Measurements from ENCODE around the gene RAPSN. TPM values are rescaled to one million over a fixed set of nuclear protein-coding genes. Genes with fewer than 3 reads are reported as not detected.

RAPSN gene
- total and polyA plus RNA-seq, 2 of the 8 experiments (the other 6 are each of a cell fraction or from before 2014, with no cell fraction given) = 0.06 to 0.34 TPM

DNA sequence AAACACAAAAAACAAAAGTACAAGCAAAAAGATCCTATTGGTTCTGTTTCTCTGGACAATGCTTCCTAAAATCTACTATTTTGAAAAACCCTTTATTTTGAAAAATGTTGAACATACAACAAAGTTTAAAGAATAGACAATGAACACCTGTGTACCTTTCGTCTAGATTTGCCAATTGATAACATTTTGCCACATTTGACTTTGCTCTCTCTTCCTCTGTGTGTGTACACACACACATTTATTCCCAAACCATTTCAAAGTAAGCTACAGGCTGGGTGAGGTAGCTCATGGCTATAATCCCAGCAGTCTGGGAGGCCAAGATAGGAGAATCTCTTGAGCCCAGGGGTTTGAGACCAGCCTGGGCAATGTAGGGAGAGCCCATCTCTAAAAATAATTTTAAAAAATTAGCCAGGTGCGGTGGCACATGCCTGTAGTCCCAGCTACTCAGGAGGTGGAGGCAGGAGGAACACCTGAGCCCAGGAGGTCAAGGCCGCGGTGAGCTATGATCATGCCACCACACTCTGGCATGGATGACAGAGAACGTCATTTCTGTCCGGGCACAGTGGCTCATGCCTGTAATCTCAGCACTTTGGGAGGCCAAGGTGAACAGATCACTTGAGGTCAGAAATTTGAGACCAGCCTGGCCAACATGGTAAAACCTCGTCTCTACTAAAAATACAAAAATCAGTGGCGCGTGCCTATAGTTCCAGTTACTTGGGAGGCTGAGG is 17.4 kb downstream of the RAPSN start:
- H3K79me2 ChIP-seq (ENCODE audit: control insufficient read depth in 1 of 2, insufficient read depth in 2 of 2, low read length in 2 of 2) = no peaks in the 10 kb centered on the region
- H4K5ac ChIP-seq (ENCODE audit: insufficient read length, low read depth, low read length) = no peak overlapping the region
- no peak overlapping the region for H3K9ac ChIP-seq (replicated peaks in 1 of 4; ENCODE audit: extremely low read depth in 1 of 4, low read depth in 3 of 4, low read length in 3 of 4)
- no peak for DNase-seq (ENCODE audit: low read depth in 1 of 2, low spot score in 2 of 2)
- no peak overlapping the region for H3K14ac ChIP-seq (ENCODE audit: insufficient read length)
- H3K36me3 ChIP-seq (ENCODE audit: control insufficient read depth in 2 of 4, insufficient read depth in 4 of 4, low read length in 3 of 4) = no peaks in the 10 kb centered on the region
- no peaks in the 10 kb centered on the region for H3K27me3 ChIP-seq (replicated peaks in 1 of 4; ENCODE audit: control insufficient read depth in 3 of 4, extremely low read depth in 1 of 4, insufficient read depth in 3 of 4, low read length in 3 of 4)
- H3K9me3 ChIP-seq (ENCODE audit: insufficient read depth in 2 of 2, low read depth in 1 of 2, low read length in 1 of 2) = no peaks in the 10 kb centered on the region
- H2BK15ac ChIP-seq (ENCODE audit: low read length) = no peak overlapping the region
- no peak overlapping the region for H3K4ac ChIP-seq (replicated peaks; ENCODE audit: insufficient read length, low read depth, low read length)
- H2BK5ac ChIP-seq (ENCODE audit: low read depth, low read length) = no peak overlapping the region
- no peaks in the 10 kb centered on the region for H3K79me1 ChIP-seq (ENCODE audit: low read depth, low read length)
- no peak overlapping the region for H4K8ac ChIP-seq (ENCODE audit: extremely low read depth, insufficient read depth, low read length)
- no peak overlapping the region for H2BK20ac ChIP-seq (ENCODE audit: low read length)
- H3K23me2 ChIP-seq (ENCODE audit: low read depth, low read length) = no peaks in the 10 kb centered on the region; the same call in 1 of the 2 replicates
- H3K27ac ChIP-seq (ENCODE audit: low read depth, low read length) = no peak overlapping the region
- no peak overlapping the region for H3K4me3 ChIP-seq (ENCODE audit: extremely low read depth in 1 of 4, insufficient read depth in 2 of 4, low read depth in 3 of 4, low read length in 4 of 4)
- WGBS, 2 experiments (ENCODE audit: extremely low coverage in 1 of 2, insufficient coverage in 1 of 2, insufficient read length in 1 of 2, insufficient replicate concordance in 2 of 2, low coverage in 1 of 2, low lambda C conversion rate in 2 of 2, missing lambda C conversion rate in 1 of 2) = 91% methylated on average over 9 of the region's 9 CpGs; no CpG with 5 or more reads in 1 of the 2 experiments
- no peaks in the 10 kb centered on the region for H4K20me1 ChIP-seq (replicated peaks in 1 of 2; ENCODE audit: control insufficient read depth in 1 of 2, insufficient read depth in 2 of 2, low read length in 2 of 2)
- no peak overlapping the region for H3K56ac ChIP-seq (replicated peaks; ENCODE audit: insufficient read length, low read depth, low read length)
- H3K4me2 ChIP-seq (ENCODE audit: insufficient read depth in 1 of 2, low read depth in 2 of 2, low read length in 2 of 2) = no peak overlapping the region
- FAIRE-seq = no peak
- POLR2A ChIA-PET (ENCODE audit: partially characterized antibody) = interaction anchor here (1.3 to 1.6 kb wide), 2 partner anchors 15 to 24 kb away, joined by 3 to 4 read pairs; no protein-coding TSS in a partner anchor
- H2AK5ac ChIP-seq (ENCODE audit: low read depth, low read length) = no peak overlapping the region
- no peaks in the 10 kb centered on the region; a peak in 1 of 7 replicates for H3K4me1 ChIP-seq (replicated peaks in 1 of 4; ENCODE audit: control insufficient read depth in 3 of 4, insufficient read depth in 4 of 4, low read length in 3 of 4)
- no peak overlapping the region for H4K91ac ChIP-seq (replicated peaks; ENCODE audit: insufficient read length, low read length)
- TF ChIP-seq TEAD4 (IDR thresholded peaks at IDR 0.05; ENCODE audit: low read depth, low read length) = no peak
- TF ChIP-seq TAF7 (optimal IDR thresholded peaks at IDR 0.05; ENCODE audit: borderline replicate concordance, low read depth, low read length) = no peak
- no peak for TF ChIP-seq RXRA (IDR thresholded peaks at IDR 0.05; ENCODE audit: insufficient read depth, low read depth, low read length)
- no peak for TF ChIP-seq TCF12 (IDR thresholded peaks at IDR 0.05; ENCODE audit: low read depth, low read length)
- TF ChIP-seq TBP (IDR thresholded peaks at IDR 0.05; ENCODE audit: low read depth, low read length) = no peak
- TF ChIP-seq NANOG (IDR thresholded peaks at IDR 0.05; ENCODE audit: insufficient read depth, low read depth, low read length, poor library complexity, severe bottlenecking) = no peak
- TF ChIP-seq RFX5 (IDR thresholded peaks at IDR 0.05; ENCODE audit: borderline replicate concordance, low read depth, low read length) = no peak
- no peak for TF ChIP-seq GTF2F1 (IDR thresholded peaks at IDR 0.05; ENCODE audit: borderline replicate concordance, low read depth, low read length)
- no peak overlapping the region for H3K23ac ChIP-seq (ENCODE audit: insufficient read length)
- H2BK12ac ChIP-seq (ENCODE audit: low read depth, low read length) = no peak overlapping the region
- no peak overlapping the region for H2BK120ac ChIP-seq (replicated peaks; ENCODE audit: low read depth, low read length)
- H2AFZ ChIP-seq (ENCODE audit: low read length) = no peak overlapping the region
- CTCF ChIA-PET (ENCODE audit: partially characterized antibody) = interaction anchor here (0.8 to 1.8 kb wide), 4 partner anchors 23 to 160 kb away, joined by 3 to 6 read pairs (median 4); no protein-coding TSS in a partner anchor
- H3K18ac ChIP-seq (ENCODE audit: extremely low read depth, low read length) = no peak overlapping the region
